Osteoblast (primary cell): ENCODE data around the gene RHBDD1. TPM values are rescaled to one million over a fixed set of nuclear protein-coding genes. Genes with fewer than 3 reads are reported as not detected.

Experiments used
- DNase-seq: peaks from one replicate; pipeline ENCODE4 v3.0.0; 2011; ENCODE audit warnings: low spot score, mixed read lengths; ENCODE audit not compliant: insufficient read length; ENCODE audit errors: missing footprints
- H2AFZ ChIP-seq: 2 replicates; pipeline ENCODE4 v1.6.0; 2011; ENCODE audit warnings: mild to moderate bottlenecking, low read length
- H3K27ac ChIP-seq: 2 replicates; pipeline ENCODE4 v1.5.1; 2011; ENCODE audit warnings: mild to moderate bottlenecking, low read depth, low read length, moderate library complexity
- H3K27me3 ChIP-seq: 2 replicates; pipeline ENCODE4 v1.6.0; 2012; ENCODE audit warnings: mild to moderate bottlenecking, control low read depth, inconsistent platforms, low read length, moderate library complexity; ENCODE audit not compliant: insufficient read depth
- H3K36me3 ChIP-seq: 2 replicates; pipeline ENCODE4 v1.5.1; 2011; ENCODE audit warnings: mild to moderate bottlenecking, low read length, control low read depth, moderate library complexity; ENCODE audit not compliant: insufficient read depth
- H3K4me1 ChIP-seq: 2 replicates; pipeline ENCODE4 v1.5.1; 2011; ENCODE audit warnings: mild to moderate bottlenecking, low read length, control low read depth, moderate library complexity; ENCODE audit not compliant: insufficient read depth
- H3K4me2 ChIP-seq: 2 replicates; pipeline ENCODE4 v1.6.0; 2011; ENCODE audit warnings: mild to moderate bottlenecking, low read length; ENCODE audit not compliant: insufficient read depth
- H3K4me3 ChIP-seq: fragments of 200-600 bp; sonication (generic); 3 replicates; pipeline ENCODE4 v1.5.1; 2012; ENCODE audit warnings: mild to moderate bottlenecking, low read length, inconsistent platforms; ENCODE audit not compliant: insufficient read depth
- H3K79me2 ChIP-seq: 2 replicates; pipeline ENCODE4 v1.6.0; 2012; ENCODE audit warnings: mild to moderate bottlenecking, low read length, control low read depth, inconsistent platforms; ENCODE audit not compliant: insufficient read depth
- H3K9me3 ChIP-seq: 2 replicates; pipeline ENCODE4 v1.5.1; 2011; ENCODE audit warnings: low read depth, low read length, control low read depth
- H4K20me1 ChIP-seq: 2 replicates; pipeline ENCODE4 v1.6.0; 2012; ENCODE audit warnings: mild to moderate bottlenecking, low read length, control low read depth; ENCODE audit not compliant: insufficient read depth
- CTCF ChIP-seq: IDR thresholded peaks from 2 replicates; pipeline ENCODE4 v1.5.1; 2011; ENCODE audit warnings: mild to moderate bottlenecking, low read depth, low read length, moderate library complexity; ENCODE audit errors: extremely low read depth
- total RNA-seq: library from RNA; depleted of rRNA; stranded (reverse); fragments of >200 nt; gene quantifications from 2 replicates; pipeline ENCODE4 v1.2.3, GENCODE V29; 2012

Gene RHBDD1
- total RNA-seq, 1 donor, result 25.3 TPM

GRCh38 chr2:227006189-227006897 is 170.5 kb downstream of the RHBDD1 start:
- Histone ChIP-seq H3K27ac (no peak overlapping the region), H2AFZ (no peak overlapping the region), H3K9me3 (no peaks in the 10 kb centered on the region), H3K4me3 (no peak overlapping the region), H3K4me2 (no peak overlapping the region), H3K4me1 (no peaks in the 10 kb centered on the region), H3K27me3 (no peaks in the 10 kb centered on the region), H3K79me2 (no peaks in the 10 kb centered on the region), H4K20me1 (no peaks in the 10 kb centered on the region), H3K36me3 (no peaks in the 10 kb centered on the region)
- no peak for DNase-seq
- TF ChIP-seq CTCF, result no peak

GRCh38 chr2:227007148-227007547 is 171.3 kb downstream of the RHBDD1 start:
- TF ChIP-seq CTCF, result no peak

GRCh38 chr2:227007940-227008339 is 172.1 kb downstream of the RHBDD1 start:
- Histone ChIP-seq H2AFZ (no peak overlapping the region), H3K27ac (no peak overlapping the region), H3K79me2 (no peaks in the 10 kb centered on the region), H3K4me1 (no peaks in the 10 kb centered on the region), H3K36me3 (no peaks in the 10 kb centered on the region), H3K4me3 (no peak overlapping the region), H3K4me2 (no peak overlapping the region), H4K20me1 (no peaks in the 10 kb centered on the region), H3K9me3 (no peaks in the 10 kb centered on the region), H3K27me3 (no peaks in the 10 kb centered on the region)
- no peak for TF ChIP-seq CTCF
- DNase-seq, result no peak

More at GRCh38 chr2:227007148-227007547, 171.3 kb downstream of the RHBDD1 start:
- Histone ChIP-seq H3K27ac (no peak overlapping the region), H3K27me3 (no peaks in the 10 kb centered on the region), H3K36me3 (no peaks in the 10 kb centered on the region), H3K79me2 (no peaks in the 10 kb centered on the region), H4K20me1 (no peaks in the 10 kb centered on the region), H3K4me1 (no peaks in the 10 kb centered on the region), H3K4me3 (no peak overlapping the region), H3K4me2 (no peak overlapping the region), H2AFZ (no peak overlapping the region), H3K9me3 (no peaks in the 10 kb centered on the region)
- DNase-seq, result no peak

- Histone ChIP-seq H2AFZ (no peak overlapping the region), H4K20me1 (no peaks in the 10 kb centered on the region), H3K27ac (no peak overlapping the region), H3K4me3 (no peak overlapping the region), H3K36me3 (no peaks in the 10 kb centered on the region), H3K4me2 (no peak overlapping the region), H3K9me3 (no peaks in the 10 kb centered on the region), H3K4me1 (no peaks in the 10 kb centered on the region), H3K79me2 (no peaks in the 10 kb centered on the region), H3K27me3 (no peaks in the 10 kb centered on the region)
- TF ChIP-seq CTCF, result no peak
- no peak for DNase-seq
These were observed 174.6 kb downstream of the RHBDD1 start for GRCh38 chr2:227010433-227010832.
